ES-I3 (cell line): ENCODE results near the gene ARMH3.

Experiments used
- H3K36me3 ChIP-seq: 2 replicates; pipeline ENCODE4 v1.6.1; 2013; ENCODE audit warnings: mild to moderate bottlenecking, low read length, control low read depth, moderate library complexity; ENCODE audit not compliant: insufficient read depth
- H3K4me1 ChIP-seq: 2 replicates; pipeline ENCODE4 v1.6.1; 2013; ENCODE audit warnings: mild to moderate bottlenecking, control low read depth, low read length; ENCODE audit not compliant: insufficient read depth
- H3K9ac ChIP-seq: 2 replicates; pipeline ENCODE4 v1.6.1; 2013; ENCODE audit warnings: low read depth, mild to moderate bottlenecking, low read length, moderate library complexity
- H3K9me3 ChIP-seq: 2 replicates; pipeline ENCODE4 v1.6.1; 2013; ENCODE audit warnings: mild to moderate bottlenecking, low read length, moderate library complexity; ENCODE audit not compliant: control insufficient read depth, insufficient read depth

The ARMH3 gene

GRCh38 chr10:101897633-101898032 is 158.3 kb downstream of the ARMH3 start:
- H3K9me3 ChIP-seq, result no peaks in the 10 kb centered on the region
- no peak overlapping the region for H3K9ac ChIP-seq
- H3K4me1 ChIP-seq, result peaks cover 10% of the 10 kb centered on the region
- no peaks in the 10 kb centered on the region for H3K36me3 ChIP-seq

DNA sequence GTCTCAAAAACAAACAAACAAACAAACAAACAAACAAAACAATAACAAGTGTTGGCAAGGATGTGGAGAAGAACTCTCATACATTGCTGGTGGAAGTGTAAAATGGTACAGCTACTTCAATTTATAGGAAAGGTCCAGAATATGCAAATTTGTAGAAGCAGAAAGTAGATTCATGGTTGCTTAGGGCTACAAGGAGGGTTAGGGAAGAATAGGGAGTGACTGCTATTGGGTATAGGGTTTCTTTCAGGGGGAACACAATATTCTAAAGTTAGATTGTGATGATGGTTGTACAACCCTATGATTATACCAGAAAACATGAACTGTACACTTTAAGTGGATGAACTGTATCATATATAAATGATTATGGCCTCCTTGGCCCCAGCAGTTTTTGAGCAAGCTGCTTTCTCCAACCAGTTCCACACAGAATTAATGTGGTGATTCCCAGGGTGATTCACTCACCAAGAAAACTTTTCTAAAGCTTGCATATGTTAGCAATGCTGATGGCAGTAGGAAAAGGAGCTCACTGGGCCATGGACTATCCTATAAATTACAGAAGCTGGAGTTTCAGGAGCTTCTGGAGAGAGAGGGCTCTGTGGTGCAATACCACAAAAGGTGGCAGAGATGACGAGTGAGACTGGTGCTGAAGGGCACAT is 159.6 kb downstream of the ARMH3 start:
- no peak overlapping the region for H3K9ac ChIP-seq
- no peaks in the 10 kb centered on the region for H3K36me3 ChIP-seq
- no peaks in the 10 kb centered on the region for H3K4me1 ChIP-seq
- no peaks in the 10 kb centered on the region for H3K9me3 ChIP-seq

DNA sequence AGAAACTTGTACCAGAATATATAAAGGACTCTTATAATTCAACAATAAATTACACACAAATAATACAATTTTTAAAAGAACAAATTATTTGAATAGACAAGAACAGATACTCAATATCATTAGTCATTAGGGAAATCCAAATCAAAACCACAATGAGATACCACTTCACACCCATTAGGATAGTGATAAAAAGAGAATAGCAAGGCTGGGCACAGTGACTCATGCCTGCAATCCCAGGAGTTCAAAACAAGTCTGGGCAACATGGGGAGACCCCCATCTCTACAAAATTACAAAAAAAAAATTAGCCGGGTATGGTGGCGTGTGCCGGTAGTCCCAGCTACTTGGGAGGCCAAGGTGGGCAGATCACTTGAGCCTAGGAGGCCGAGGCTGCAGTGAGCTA is 160.2 kb downstream of the ARMH3 start:
- Histone ChIP-seq H3K9me3 (no peaks in the 10 kb centered on the region), H3K36me3 (no peaks in the 10 kb centered on the region), H3K4me1 (no peaks in the 10 kb centered on the region), H3K9ac (no peak overlapping the region)

DNA sequence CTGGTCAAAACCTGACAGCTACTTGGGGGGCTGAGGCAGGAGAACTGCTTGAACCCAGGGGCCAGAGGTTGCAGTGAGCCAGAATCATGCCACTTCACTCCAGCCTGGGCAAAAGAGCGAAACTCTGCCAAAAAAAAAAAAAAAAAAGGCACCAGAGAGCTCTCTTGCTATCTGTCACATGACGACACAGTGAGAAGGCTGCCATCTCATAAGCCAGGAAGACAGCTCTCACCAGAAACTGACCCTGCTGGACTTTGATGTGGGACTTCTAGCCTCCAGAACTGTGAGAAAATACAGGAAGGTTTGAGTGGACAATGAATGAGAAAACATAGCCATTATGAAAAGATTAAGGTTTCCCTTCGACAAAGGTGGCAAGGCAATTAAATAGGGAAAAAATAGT is 161.2 kb downstream of the ARMH3 start:
- Histone ChIP-seq H3K9ac (no peak overlapping the region), H3K9me3 (no peaks in the 10 kb centered on the region), H3K36me3 (no peaks in the 10 kb centered on the region), H3K4me1 (no peaks in the 10 kb centered on the region)

DNA sequence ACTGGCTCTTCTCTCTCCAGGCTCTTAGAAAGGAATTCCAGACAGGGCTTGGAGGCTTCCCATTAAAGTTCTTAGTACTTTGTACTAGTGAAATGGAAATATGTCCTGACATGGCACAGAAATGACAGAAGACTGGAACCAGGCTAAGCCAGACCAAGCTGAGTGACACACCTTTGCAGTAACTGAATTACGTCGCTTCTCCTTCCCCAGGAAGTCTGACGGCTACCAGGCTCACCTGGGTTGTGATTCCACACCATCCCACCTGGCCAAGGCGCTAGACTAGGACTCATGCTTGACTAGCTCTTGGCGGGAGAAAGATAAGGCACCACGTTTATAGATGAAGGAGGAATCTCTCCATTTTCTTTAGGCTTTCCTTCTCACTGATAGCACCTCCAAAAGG is 161.7 kb downstream of the ARMH3 start:
- no peak overlapping the region for H3K9ac ChIP-seq
- H3K36me3 ChIP-seq, result no peaks in the 10 kb centered on the region
- H3K9me3 ChIP-seq, result no peaks in the 10 kb centered on the region
- no peaks in the 10 kb centered on the region for H3K4me1 ChIP-seq

GRCh38 chr10:101893510-101894120 is 162.4 kb downstream of the ARMH3 start:
- Histone ChIP-seq H3K36me3 (no peaks in the 10 kb centered on the region), H3K9ac (no peak overlapping the region), H3K4me1 (no peaks in the 10 kb centered on the region), H3K9me3 (no peaks in the 10 kb centered on the region)

DNA sequence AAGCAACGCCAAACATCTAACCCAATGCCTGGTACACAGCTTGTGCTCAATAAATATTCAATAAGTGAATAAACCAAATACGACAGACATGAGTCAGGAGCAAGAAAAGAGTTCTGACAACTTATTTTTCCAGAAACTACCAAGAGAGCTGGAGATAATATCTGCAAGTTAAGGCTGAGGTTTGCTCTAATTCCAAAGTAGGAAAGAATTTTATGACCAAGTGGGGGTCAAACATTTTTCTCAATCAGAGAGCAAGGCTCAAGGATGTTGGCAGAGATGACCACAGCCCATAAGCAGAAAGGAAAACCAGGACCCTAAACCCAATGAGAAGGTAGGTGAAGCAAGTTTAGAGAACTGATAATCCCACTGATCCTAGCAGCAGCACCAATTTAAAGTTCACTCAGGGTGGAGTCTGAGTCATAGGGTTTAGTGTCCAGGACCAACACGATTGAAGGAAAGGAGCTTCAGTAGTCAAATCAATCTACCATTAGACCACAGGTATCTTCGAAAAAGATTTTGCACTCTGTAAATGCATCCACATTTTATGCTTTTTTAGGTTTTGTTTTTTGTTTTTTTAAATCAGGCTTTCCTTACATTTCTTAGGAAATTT is 163.1 kb downstream of the ARMH3 start:
- H3K9me3 ChIP-seq, result no peaks in the 10 kb centered on the region
- no peaks in the 10 kb centered on the region for H3K36me3 ChIP-seq
- no peak overlapping the region for H3K9ac ChIP-seq
- H3K4me1 ChIP-seq, result no peaks in the 10 kb centered on the region

DNA sequence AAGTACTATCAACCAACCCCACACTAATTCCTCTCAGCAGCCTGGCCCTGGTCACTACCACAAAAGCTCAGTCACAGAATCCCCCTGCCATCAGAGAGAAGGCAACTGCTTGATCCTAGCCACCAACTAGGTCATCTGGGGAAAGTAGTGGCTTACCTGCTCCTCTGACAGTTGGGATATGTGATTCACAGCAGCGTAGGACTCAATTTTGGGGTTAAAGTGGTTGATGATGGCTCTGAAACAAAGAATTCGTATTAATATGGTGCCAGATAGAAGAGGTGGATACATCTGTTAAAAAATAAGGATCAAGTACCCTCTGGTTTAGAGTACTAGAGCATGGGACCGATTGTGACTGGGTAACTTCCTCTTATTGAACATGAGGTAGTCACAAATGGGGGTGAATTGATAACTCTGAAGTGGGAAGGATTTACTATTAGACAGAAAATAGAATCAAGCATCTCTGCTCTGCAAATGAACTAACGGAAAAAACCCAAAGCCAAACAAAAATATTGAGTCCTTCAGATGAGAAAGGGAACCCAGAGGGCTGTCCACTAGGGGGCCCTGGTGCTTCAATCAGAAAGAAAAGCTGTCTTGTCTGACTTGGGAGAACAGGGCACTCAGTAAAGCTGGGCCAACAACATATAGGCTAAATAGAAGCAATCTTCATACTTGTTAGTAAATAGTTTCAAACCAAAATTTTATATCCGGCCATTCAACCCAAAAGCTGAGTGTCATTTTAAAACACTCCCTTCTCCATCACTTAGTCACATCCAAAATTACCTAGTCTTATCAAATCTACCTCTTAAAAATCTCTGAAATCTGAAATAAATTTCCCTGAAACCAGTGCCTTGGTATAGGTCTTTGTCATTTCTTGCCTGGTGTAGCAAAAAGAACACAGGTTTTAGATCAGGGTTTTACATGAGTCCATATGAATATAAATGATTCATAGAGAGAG is 166.4 kb downstream of the ARMH3 start:
- H3K4me1 ChIP-seq, result no peaks in the 10 kb centered on the region
- H3K9ac ChIP-seq, result no peak overlapping the region
- no peaks in the 10 kb centered on the region for H3K9me3 ChIP-seq
- no peaks in the 10 kb centered on the region; the same call in 1 of the 2 replicates for H3K36me3 ChIP-seq

- Histone ChIP-seq H3K4me1 (no peaks in the 10 kb centered on the region), H3K9ac (no peak overlapping the region), H3K36me3 (no peaks in the 10 kb centered on the region; the same call in 1 of the 2 replicates), H3K9me3 (no peaks in the 10 kb centered on the region)
These were observed 167.6 kb downstream of the ARMH3 start for GRCh38 chr10:101888251-101888949.

- no peak overlapping the region for H3K9ac ChIP-seq
- no peaks in the 10 kb centered on the region for H3K4me1 ChIP-seq
- H3K9me3 ChIP-seq, result no peaks in the 10 kb centered on the region
- no peaks in the 10 kb centered on the region; the same call in 1 of the 2 replicates for H3K36me3 ChIP-seq
These were observed 168.2 kb downstream of the ARMH3 start for GRCh38 chr10:101887775-101888174.

GRCh38 chr10:101886521-101887312 is 169.3 kb downstream of the ARMH3 start:
- Histone ChIP-seq H3K4me1 (no peaks in the 10 kb centered on the region), H3K9me3 (no peaks in the 10 kb centered on the region), H3K9ac (no peak overlapping the region), H3K36me3 (no peaks in the 10 kb centered on the region; the same call in 1 of the 2 replicates)

- H3K4me1 ChIP-seq, result no peaks in the 10 kb centered on the region
- H3K9me3 ChIP-seq, result no peaks in the 10 kb centered on the region
- H3K9ac ChIP-seq, result no peak overlapping the region
- H3K36me3 ChIP-seq, result no peaks in the 10 kb centered on the region
These were observed 174.8 kb downstream of the ARMH3 start for GRCh38 chr10:101881036-101881774.

DNA sequence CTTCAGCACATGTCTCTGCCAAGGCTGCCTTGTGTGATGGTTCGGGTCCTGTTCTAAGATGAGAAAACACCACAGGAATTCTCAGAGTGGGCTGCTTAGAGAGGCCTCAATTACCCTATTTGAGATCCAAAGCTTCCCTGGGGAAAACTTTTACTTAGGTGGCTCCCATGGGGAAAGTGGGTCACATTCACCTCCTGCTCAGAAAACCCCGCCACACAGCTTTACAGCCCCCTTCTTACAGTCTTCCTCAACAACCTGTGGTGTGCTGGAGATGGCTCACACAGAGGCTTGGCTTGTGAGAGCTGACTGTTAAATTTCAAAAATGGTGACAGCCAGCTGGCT is 175.8 kb downstream of the ARMH3 start:
- Histone ChIP-seq H3K9ac (no peak overlapping the region), H3K9me3 (no peaks in the 10 kb centered on the region), H3K36me3 (no peaks in the 10 kb centered on the region), H3K4me1 (no peaks in the 10 kb centered on the region)
